Measurements from ENCODE around the gene ATP4A. TPM values are rescaled to one million over a fixed set of nuclear protein-coding genes. Genes with fewer than 3 reads are reported as not detected.

The ATP4A gene
- total and polyA plus RNA-seq, 7 donors, result 0.10 TPM; not detected in 6

DNA sequence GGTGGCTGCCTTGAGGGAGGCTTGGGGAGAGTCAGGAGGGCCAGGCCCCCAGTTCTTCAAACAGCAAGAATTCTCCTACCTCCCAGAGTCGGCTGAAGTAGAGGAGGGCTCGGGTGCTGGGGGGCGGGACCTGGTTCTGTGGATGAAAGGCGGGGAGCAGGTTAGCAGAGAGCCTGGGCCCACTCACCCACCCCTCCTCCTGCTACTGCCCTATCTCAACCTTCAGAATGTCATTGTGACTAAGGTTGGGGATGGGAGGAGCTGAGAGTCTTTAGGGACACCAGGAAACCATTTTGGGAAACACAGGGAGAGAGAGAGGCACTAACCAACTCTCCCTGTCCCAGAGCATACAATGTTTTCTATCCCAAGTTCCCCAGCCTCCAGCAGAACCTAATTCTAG, 60.7 kb downstream of the ATP4A start:
- H3K27me3 ChIP-seq, result peaks cover 0 to 17% (median 7%) of the 10 kb centered on the region in 3 donors
- TF ChIP-seq POLR2AphosphoS5 (IDR thresholded peaks at IDR 0.05), result no peak
- intact Hi-C loops (cut with DNase I), result no loop called here
- no peak overlapping the region for H3K27ac ChIP-seq
- no peaks in the 10 kb centered on the region for H3K36me3 ChIP-seq
- WGBS, 2 donors, result 86 to 94% methylated on average over 4 of the region's 4 CpGs
- H3K9me3 ChIP-seq, result no peaks in the 10 kb centered on the region
- no peak overlapping the region for H3K4me3 ChIP-seq
- DNase-seq, result no peak
- no peaks in the 10 kb centered on the region for H3K4me1 ChIP-seq

DNA sequence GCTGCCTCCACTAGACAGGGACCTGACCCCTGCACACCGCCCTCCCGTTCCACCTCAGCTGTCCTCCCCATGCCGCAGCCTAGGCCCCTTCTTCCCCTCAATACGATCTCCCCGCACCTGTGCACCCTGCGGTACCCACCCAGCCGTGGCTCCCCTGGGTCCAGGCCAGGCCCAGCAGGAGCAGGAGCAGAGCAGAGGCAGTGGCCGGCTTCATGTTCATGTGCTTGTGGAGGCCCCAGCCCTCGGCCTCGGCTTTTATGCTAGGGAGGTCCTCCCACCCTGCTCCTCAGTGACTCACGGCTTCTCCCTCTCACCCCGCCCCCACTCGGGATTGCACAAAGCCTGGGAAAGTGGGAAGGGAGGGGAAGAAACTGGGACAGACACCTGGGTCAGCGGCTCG, 61.8 kb downstream of the ATP4A start:
- 84 to 88% methylated on average over 15 of the region's 15 CpGs for WGBS, 2 donors
- Histone ChIP-seq H3K27me3 (peaks cover 0 to 6% (median 0%) of the 10 kb centered on the region in 3 donors), H3K9me3 (no peaks in the 10 kb centered on the region), H3K4me3 (no peak overlapping the region), H3K36me3 (no peaks in the 10 kb centered on the region), H3K4me1 (no peaks in the 10 kb centered on the region), H3K27ac (no peak overlapping the region)
- TF ChIP-seq, protein P1, sequence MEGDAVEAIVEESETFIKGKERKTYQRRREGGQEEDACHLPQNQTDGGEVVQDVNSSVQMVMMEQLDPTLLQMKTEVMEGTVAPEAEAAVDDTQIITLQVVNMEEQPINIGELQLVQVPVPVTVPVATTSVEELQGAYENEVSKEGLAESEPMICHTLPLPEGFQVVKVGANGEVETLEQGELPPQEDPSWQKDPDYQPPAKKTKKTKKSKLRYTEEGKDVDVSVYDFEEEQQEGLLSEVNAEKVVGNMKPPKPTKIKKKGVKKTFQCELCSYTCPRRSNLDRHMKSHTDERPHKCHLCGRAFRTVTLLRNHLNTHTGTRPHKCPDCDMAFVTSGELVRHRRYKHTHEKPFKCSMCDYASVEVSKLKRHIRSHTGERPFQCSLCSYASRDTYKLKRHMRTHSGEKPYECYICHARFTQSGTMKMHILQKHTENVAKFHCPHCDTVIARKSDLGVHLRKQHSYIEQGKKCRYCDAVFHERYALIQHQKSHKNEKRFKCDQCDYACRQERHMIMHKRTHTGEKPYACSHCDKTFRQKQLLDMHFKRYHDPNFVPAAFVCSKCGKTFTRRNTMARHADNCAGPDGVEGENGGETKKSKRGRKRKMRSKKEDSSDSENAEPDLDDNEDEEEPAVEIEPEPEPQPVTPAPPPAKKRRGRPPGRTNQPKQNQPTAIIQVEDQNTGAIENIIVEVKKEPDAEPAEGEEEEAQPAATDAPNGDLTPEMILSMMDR (IDR thresholded peaks at IDR 0.05), result no peak
- TF ChIP-seq POLR2AphosphoS5 (IDR thresholded peaks at IDR 0.05) (no peak), EP300 (IDR thresholded peaks at IDR 0.05) (no peak), POLR2A (IDR thresholded peaks at IDR 0.05) (no peak)
- DNase-seq, result no peak
- intact Hi-C loops (cut with DNase I), result no loop called here

DNA sequence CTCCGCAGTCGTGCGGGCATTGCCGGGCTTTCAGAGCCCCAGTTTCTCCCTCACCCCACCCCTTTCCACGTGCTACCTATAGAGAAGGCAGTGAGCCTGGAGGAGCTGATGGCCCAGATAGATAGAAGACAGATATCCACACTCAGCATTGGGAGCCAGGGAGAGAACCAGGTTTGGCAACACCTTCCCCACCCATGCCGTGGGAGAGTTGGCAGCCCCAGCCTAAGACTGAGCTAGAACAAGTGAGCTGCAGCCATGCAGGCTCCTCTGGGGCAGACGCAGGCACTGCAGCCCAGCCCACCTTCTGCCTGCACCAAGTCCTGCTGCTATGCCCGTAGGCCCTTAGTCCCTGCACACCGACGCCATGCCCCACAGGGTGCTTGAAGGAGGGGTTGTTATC, 62.8 kb downstream of the ATP4A start:
- Histone ChIP-seq H3K27ac (no peak overlapping the region), H3K36me3 (no peaks in the 10 kb centered on the region), H3K4me3 (no peak overlapping the region), H3K9me3 (no peaks in the 10 kb centered on the region), H3K4me1 (peaks cover 0 to under 1% (median under 1%) of the 10 kb centered on the region in 4 donors), H3K27me3 (peaks cover 0 to 5% (median 0%) of the 10 kb centered on the region in 3 donors)
- DNase-seq, result no peak
- WGBS, 2 donors, result 90% methylated on average over 10 of the region's 10 CpGs
- intact Hi-C loops (cut with DNase I), result no loop called here
- TF ChIP-seq POLR2A (IDR thresholded peaks at IDR 0.05) (no peak), EP300 (IDR thresholded peaks at IDR 0.05) (no peak), POLR2AphosphoS5 (IDR thresholded peaks at IDR 0.05) (no peak)

Other genes with a start within 250 kb of the ATP4A start
- gene CD22, start 234.5 kb downstream of the ATP4A start, total RNA-seq, result 1 to 10 TPM; 1.2 to 4.8 (median 2.7) TPM
- gene CD22, start 234.5 kb downstream of the ATP4A start, polyA plus RNA-seq, result 100 to 1,000 TPM in 1 of 3 donors, 1 to 10 TPM in 1, under 1 TPM in 1; 0.69 to 107 (median 4.8) TPM
- not detected for gene FFAR1, start 215.8 kb downstream of the ATP4A start, total RNA-seq
- under 1 TPM in 1 of 3 donors, not detected in 2; 0.06 TPM for gene FFAR1, start 215.8 kb downstream of the ATP4A start, polyA plus RNA-seq
- gene FFAR3, start 205.2 kb downstream of the ATP4A start, total RNA-seq, result 1 to 10 TPM; 1.1 to 1.9 (median 1.5) TPM
- under 1 TPM in 1 of 3 donors, not detected in 2; 0.67 TPM for gene FFAR3, start 205.2 kb downstream of the ATP4A start, polyA plus RNA-seq
- gene GPR42, start 192.6 kb downstream of the ATP4A start, total RNA-seq, result under 1 TPM in 3 of 4 donors, not detected in 1; 0.27 to 0.83 (median 0.36) TPM
- under 1 TPM in 1 of 3 donors, not detected in 2; 0.17 TPM for gene GPR42, start 192.6 kb downstream of the ATP4A start, polyA plus RNA-seq
- under 1 TPM in 1 of 4 donors, not detected in 3; 0.81 TPM for gene FFAR2, start 115.4 kb downstream of the ATP4A start, total RNA-seq
- under 1 TPM in 2 of 3 donors, not detected in 1; 0.69 to 0.92 TPM for gene FFAR2, start 115.4 kb downstream of the ATP4A start, polyA plus RNA-seq
- not detected for gene KRTDAP, start 73.2 kb downstream of the ATP4A start, total RNA-seq
- gene KRTDAP, start 73.2 kb downstream of the ATP4A start, polyA plus RNA-seq, result not detected
- 10 to 100 TPM in 3 of 4 donors, 1 to 10 TPM in 1; 6.1 to 39.0 (median 24.4) TPM for gene DMKN, start 50.0 kb downstream of the ATP4A start, total RNA-seq
- 10 to 100 TPM in 1 of 3 donors, 1 to 10 TPM in 2; 5.5 to 20.6 (median 9.0) TPM for gene DMKN, start 50.0 kb downstream of the ATP4A start, polyA plus RNA-seq
- not detected for gene SBSN, start 35.3 kb downstream of the ATP4A start, total RNA-seq
- gene SBSN, start 35.3 kb downstream of the ATP4A start, polyA plus RNA-seq, result 1 to 10 TPM in 1 of 3 donors, under 1 TPM in 1, not detected in 1; 0.17 to 1.2 TPM
- gene GAPDHS, start 30.2 kb downstream of the ATP4A start, total RNA-seq, result not detected
- gene GAPDHS, start 30.2 kb downstream of the ATP4A start, polyA plus RNA-seq, result not detected
- gene TMEM147, start 18.0 kb downstream of the ATP4A start, total RNA-seq, result 10 to 100 TPM; 60.1 to 72.5 (median 69.3) TPM
- gene TMEM147, start 18.0 kb downstream of the ATP4A start, polyA plus RNA-seq, result 100 to 1,000 TPM in 1 of 3 donors, 10 to 100 TPM in 2; 24.5 to 123 (median 46.2) TPM
- not detected for gene PMIS2, start 22.5 kb upstream of the ATP4A start, total RNA-seq
- not detected for gene PMIS2, start 22.5 kb upstream of the ATP4A start, polyA plus RNA-seq
- gene HAUS5, start 49.1 kb upstream of the ATP4A start, total RNA-seq, result 1 to 10 TPM; 4.6 to 9.6 (median 6.1) TPM
- 10 to 100 TPM in 1 of 3 donors, 1 to 10 TPM in 2; 1.2 to 14.8 (median 1.6) TPM for gene HAUS5, start 49.1 kb upstream of the ATP4A start, polyA plus RNA-seq
- 10 to 100 TPM; 43.5 to 61.2 (median 53.2) TPM for gene RBM42, start 65.4 kb upstream of the ATP4A start, total RNA-seq
- 10 to 100 TPM; 51.3 to 78.3 (median 55.9) TPM for gene RBM42, start 65.4 kb upstream of the ATP4A start, polyA plus RNA-seq
- 1 to 10 TPM in 2 of 4 donors, under 1 TPM in 1, not detected in 1; 0.55 to 2.3 (median 1.1) TPM for gene ETV2, start 78.1 kb upstream of the ATP4A start, total RNA-seq
- gene ETV2, start 78.1 kb upstream of the ATP4A start, polyA plus RNA-seq, result 1 to 10 TPM; 2.0 to 5.4 (median 4.9) TPM
- 100 to 1,000 TPM; 593 to 780 (median 696) TPM for gene COX6B1, start 84.7 kb upstream of the ATP4A start, total RNA-seq
- 1,000 to 10,000 TPM; 1,177 to 1,718 (median 1,686) TPM for gene COX6B1, start 84.7 kb upstream of the ATP4A start, polyA plus RNA-seq
- gene UPK1A, start 102.9 kb upstream of the ATP4A start, total RNA-seq, result under 1 TPM in 1 of 4 donors, not detected in 3; 0.55 TPM
- not detected for gene UPK1A, start 102.9 kb upstream of the ATP4A start, polyA plus RNA-seq
- gene ZBTB32, start 140.9 kb upstream of the ATP4A start, total RNA-seq, result not detected
- gene ZBTB32, start 140.9 kb upstream of the ATP4A start, polyA plus RNA-seq, result 1 to 10 TPM in 1 of 3 donors, not detected in 2; 3.1 TPM
- 10 to 100 TPM in 3 of 4 donors, 1 to 10 TPM in 1; 6.4 to 27.3 (median 15.3) TPM for gene KMT2B, start 154.3 kb upstream of the ATP4A start, total RNA-seq
- gene KMT2B, start 154.3 kb upstream of the ATP4A start, polyA plus RNA-seq, result 10 to 100 TPM in 2 of 3 donors, 1 to 10 TPM in 1; 7.4 to 32.2 (median 12.0) TPM
- gene IGFLR1, start 178.8 kb upstream of the ATP4A start, total RNA-seq, result 10 to 100 TPM in 2 of 4 donors, 1 to 10 TPM in 2; 2.5 to 12.2 (median 8.6) TPM
- 10 to 100 TPM in 1 of 3 donors, 1 to 10 TPM in 2; 3.7 to 25.0 (median 9.0) TPM for gene IGFLR1, start 178.8 kb upstream of the ATP4A start, polyA plus RNA-seq
- 10 to 100 TPM; 16.3 to 53.5 (median 27.9) TPM for gene U2AF1L4, start 181.8 kb upstream of the ATP4A start, total RNA-seq
- 10 to 100 TPM; 12.7 to 23.4 (median 16.0) TPM for gene U2AF1L4, start 181.8 kb upstream of the ATP4A start, polyA plus RNA-seq
- 10 to 100 TPM; 27.8 to 44.9 (median 36.6) TPM for gene PSENEN, start 182.0 kb upstream of the ATP4A start, total RNA-seq
- gene PSENEN, start 182.0 kb upstream of the ATP4A start, polyA plus RNA-seq, result 10 to 100 TPM; 48.0 to 72.3 (median 59.4) TPM
- gene LIN37, start 184.9 kb upstream of the ATP4A start, total RNA-seq, result 10 to 100 TPM; 12.5 to 19.1 (median 15.9) TPM
- gene LIN37, start 184.9 kb upstream of the ATP4A start, polyA plus RNA-seq, result 10 to 100 TPM in 2 of 3 donors, 1 to 10 TPM in 1; 8.4 to 13.6 (median 11.3) TPM
- 100 to 1,000 TPM in 3 of 4 donors, 10 to 100 TPM in 1; 59.4 to 275 (median 154) TPM for gene HSPB6, start 193.4 kb upstream of the ATP4A start, total RNA-seq
- gene HSPB6, start 193.4 kb upstream of the ATP4A start, polyA plus RNA-seq, result 10 to 100 TPM in 2 of 3 donors, 1 to 10 TPM in 1; 4.4 to 36.6 (median 35.9) TPM
- gene PROSER3, start 194.5 kb upstream of the ATP4A start, total RNA-seq, result 1 to 10 TPM; 2.9 to 6.1 (median 5.2) TPM
- 10 to 100 TPM in 1 of 3 donors, 1 to 10 TPM in 2; 2.4 to 16.5 (median 3.5) TPM for gene PROSER3, start 194.5 kb upstream of the ATP4A start, polyA plus RNA-seq
- 10 to 100 TPM in 2 of 4 donors, 1 to 10 TPM in 2; 4.4 to 11.9 (median 8.5) TPM for gene ARHGAP33, start 211.9 kb upstream of the ATP4A start, total RNA-seq
- 10 to 100 TPM in 1 of 3 donors, 1 to 10 TPM in 1, under 1 TPM in 1; 0.60 to 10.6 (median 1.2) TPM for gene ARHGAP33, start 211.9 kb upstream of the ATP4A start, polyA plus RNA-seq
- not detected for gene PRODH2, start 249.2 kb upstream of the ATP4A start, total RNA-seq
- gene PRODH2, start 249.2 kb upstream of the ATP4A start, polyA plus RNA-seq, result not detected

All from sigmoid colon (tissue), 7 donors.